ENCODE data around the gene ROCK2.

DNA sequence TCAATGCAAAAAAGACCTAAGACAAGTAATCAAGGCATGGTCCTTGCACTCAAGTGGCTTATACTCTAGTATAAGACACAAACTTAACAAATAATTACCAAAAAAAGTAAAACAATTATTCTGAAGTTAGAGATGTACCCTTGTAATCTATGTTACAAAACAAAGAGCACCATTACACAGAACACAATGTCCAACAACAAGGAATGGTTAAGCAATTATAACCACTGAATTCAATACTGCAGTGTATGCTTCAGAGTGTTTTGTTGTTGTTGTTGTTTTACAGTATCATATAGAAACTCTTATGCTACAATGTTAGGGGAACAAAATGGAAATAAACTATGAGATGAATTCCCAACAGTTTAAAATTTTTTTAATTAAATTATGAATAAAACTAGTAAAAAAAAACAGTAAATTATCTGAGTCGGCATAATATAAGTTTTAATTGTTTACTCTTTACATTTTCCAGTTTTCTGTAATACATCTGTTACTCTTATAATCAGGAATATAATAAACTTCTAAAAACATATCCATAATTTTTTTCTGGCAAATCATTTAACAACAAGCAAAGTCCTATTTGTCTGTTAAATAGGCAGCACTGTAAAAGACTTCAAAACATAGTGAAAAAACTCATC lies 29.2 kb downstream of the ROCK2 start:
- no peak for TF ChIP-seq GATA2 (IDR thresholded peaks at IDR 0.05; ENCODE audit: low read depth, low read length)
- TF ChIP-seq GATA3 (IDR thresholded peaks at IDR 0.05; ENCODE audit: low read depth, low read length), result no peak
